Caco-2 (cell line): ENCODE measurements around the gene CREB5. TPM values are rescaled to one million over a fixed set of nuclear protein-coding genes. Genes with fewer than 3 reads are reported as not detected.

Experiments used
- BruUV-seq: library from RNA; stranded (reverse); fragments of 400-500 nt; replicated peaks from 2 replicates; lab custom pipeline; 2021; lab: Mats Ljungman, UMichigan
- CTCF ChIA-PET: fragments of 300-600 bp; sonication (Branson Sonifier 250); formaldehyde crosslinking; loops from one replicate; lab custom pipeline; 2022; ENCODE audit warnings: antibody characterized with exemption; lab: Charles Lee
- POLR2A ChIA-PET: fragments of 300-600 bp; sonication (Branson Sonifier 250); formaldehyde crosslinking; loops from one replicate; lab custom pipeline; 2022; ENCODE audit warnings: antibody characterized with exemption; lab: Charles Lee
- DNase-seq, 2 experiments: peaks; one replicate each; pipeline versions ENCODE4 v3.0.0 to v3.0.0-alpha.2; 2020 to 2022
- H3K27me3 ChIP-seq: replicated peaks from 2 replicates; pipeline ENCODE4 v1.6.0; 2011; ENCODE audit warnings: low read length; ENCODE audit not compliant: control insufficient read depth, insufficient read depth
- H3K36me3 ChIP-seq: 2 replicates; pipeline ENCODE4 v1.5.1; 2011; ENCODE audit warnings: low read length; ENCODE audit not compliant: control insufficient read depth, insufficient read depth
- H3K4me1 ChIP-seq: fragments of 250-450 bp; sonication (Bioruptor Pico); 2 replicates; pipeline ENCODE4 v1.5.1; 2020; ENCODE audit warnings: mild to moderate bottlenecking
- H3K4me3 ChIP-seq: 2 replicates; pipeline ENCODE4 v1.5.1; 2011; ENCODE audit warnings: low read depth, mild to moderate bottlenecking, control low read depth, low read length
- H3K9me3 ChIP-seq: fragments of 250-450 bp; sonication (Bioruptor Pico); 2 replicates; pipeline ENCODE4 v1.5.1; 2020; ENCODE audit warnings: mild to moderate bottlenecking, moderate library complexity
- H3K27ac Mint-ChIP-seq: one replicate; pipeline ENCODE4 v1.8.0; 2022; ENCODE audit warnings: mixed read lengths; ENCODE audit not compliant: unreplicated experiment
- H3K27me3 Mint-ChIP-seq: one replicate; pipeline ENCODE4 v1.8.0; 2022; ENCODE audit warnings: mixed read lengths; ENCODE audit not compliant: insufficient read depth, unreplicated experiment
- H3K36me3 Mint-ChIP-seq: one replicate; pipeline ENCODE4 v1.8.0; 2022; ENCODE audit warnings: mild to moderate bottlenecking, mixed read lengths; ENCODE audit not compliant: insufficient read depth, unreplicated experiment
- H3K4me1 Mint-ChIP-seq: one replicate; pipeline ENCODE4 v1.8.0; 2022; ENCODE audit warnings: low read depth, mixed read lengths; ENCODE audit not compliant: unreplicated experiment
- H3K4me3 Mint-ChIP-seq: one replicate; pipeline ENCODE4 v1.8.0; 2022; ENCODE audit warnings: mild to moderate bottlenecking, moderate library complexity, mixed read lengths; ENCODE audit not compliant: unreplicated experiment
- H3K9me3 Mint-ChIP-seq: one replicate; pipeline ENCODE4 v1.8.0; 2022; ENCODE audit warnings: mixed read lengths; ENCODE audit not compliant: unreplicated experiment
- CTCF ChIP-seq, 2 experiments: fragments of 200-600 bp in 1 of 2; IDR thresholded peaks; 1 replicate in 1 of 2; 2 replicates in 1 of 2; pipeline versions ENCODE4 v1.5.1 to v1.8.0; 2011 to 2022; ENCODE audit warnings: antibody characterized with exemption in 1 of 2, control low read depth in 1 of 2, inconsistent platforms in 1 of 2, low read depth in 1 of 2, low read length in 1 of 2, mild to moderate bottlenecking in 1 of 2, moderate library complexity in 1 of 2; ENCODE audit not compliant: insufficient read depth in 1 of 2, severe bottlenecking in 1 of 2, unreplicated experiment in 1 of 2
- intact Hi-C: fragments of 100-400 bp; cut with micrococcal nuclease; formaldehyde crosslinking; loops from one replicate; pipeline ENCODE4 v1.10.0; 2022; ENCODE audit not compliant: unreplicated experiment
- total RNA-seq: library from RNA; stranded (reverse); gene quantifications from 2 replicates; pipeline ENCODE4 v1.2.3, GENCODE V29; 2022

The CREB5 gene
- total RNA-seq, 1 experiment from 2014 or later, result 9.1 TPM

DNA sequence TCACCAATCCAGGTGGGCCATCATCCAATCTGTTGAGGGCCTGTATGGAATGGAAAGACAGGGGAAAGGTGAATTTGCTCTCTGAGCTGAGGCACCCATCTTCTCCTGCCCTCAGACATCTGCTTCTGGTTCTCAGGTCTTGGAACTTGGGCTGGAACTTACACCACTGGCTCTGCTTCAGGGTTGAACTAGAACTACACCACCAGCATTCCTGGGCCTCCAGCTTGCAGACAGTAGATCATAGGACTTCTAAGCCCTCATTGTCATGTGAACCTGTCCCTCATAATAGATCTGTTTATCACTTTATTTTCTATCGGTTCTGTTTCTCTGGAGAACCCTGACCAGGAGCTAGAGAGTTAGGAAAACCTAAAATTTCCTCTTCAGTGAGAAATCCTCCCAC lies 233.5 kb downstream of the CREB5 start:
- H3K27me3 Mint-ChIP-seq, result no peaks in the 10 kb centered on the region
- no peak for TF ChIP-seq CTCF (IDR thresholded peaks at IDR 0.05; ENCODE audit: insufficient read depth in 1 of 2, low read depth in 1 of 2, low read length in 1 of 2, severe bottlenecking in 1 of 2, unreplicated experiment in 1 of 2)
- Histone ChIP-seq H3K4me1 (peaks cover 32% of the 10 kb centered on the region), H3K9me3 (no peaks in the 10 kb centered on the region), H3K27me3 (no peaks in the 10 kb centered on the region), H3K4me3 (no peak overlapping the region), H3K36me3 (no peaks in the 10 kb centered on the region)
- no peaks in the 10 kb centered on the region for H3K36me3 Mint-ChIP-seq
- no peak for DNase-seq
- BruUV-seq, result no TSS peak
- H3K9me3 Mint-ChIP-seq, result no peaks in the 10 kb centered on the region
- ChIA-PET CTCF (no interaction called here), POLR2A (no interaction called here)
- H3K4me3 Mint-ChIP-seq, result no peak overlapping the region
- peak overlapping the region; percentile 22 for H3K27ac Mint-ChIP-seq
- peaks cover 19% of the 10 kb centered on the region for H3K4me1 Mint-ChIP-seq
- intact Hi-C loops, result no loop called here

GRCh38 chr7:28646376-28647075 lies 234.2 kb downstream of the CREB5 start:
- intact Hi-C loops, result no loop called here
- Mint-ChIP-seq H3K27me3 (no peaks in the 10 kb centered on the region), H3K4me3 (no peak overlapping the region), H3K27ac (no peak overlapping the region), H3K4me1 (peaks cover 19% of the 10 kb centered on the region), H3K36me3 (no peaks in the 10 kb centered on the region), H3K9me3 (no peaks in the 10 kb centered on the region)
- no peak overlapping the region for H3K4me3 ChIP-seq
- peaks cover 32% of the 10 kb centered on the region for H3K4me1 ChIP-seq
- ChIA-PET POLR2A (no interaction called here), CTCF (no interaction called here)
- H3K9me3 ChIP-seq, result no peaks in the 10 kb centered on the region
- DNase-seq, result peak in 1 of 2 experiments; percentile 16
- H3K27me3 ChIP-seq, result no peaks in the 10 kb centered on the region
- TF ChIP-seq CTCF (IDR thresholded peaks at IDR 0.05; ENCODE audit: insufficient read depth in 1 of 2, low read depth in 1 of 2, low read length in 1 of 2, severe bottlenecking in 1 of 2, unreplicated experiment in 1 of 2), result no peak
- H3K36me3 ChIP-seq, result no peaks in the 10 kb centered on the region
- no TSS peak for BruUV-seq

DNA sequence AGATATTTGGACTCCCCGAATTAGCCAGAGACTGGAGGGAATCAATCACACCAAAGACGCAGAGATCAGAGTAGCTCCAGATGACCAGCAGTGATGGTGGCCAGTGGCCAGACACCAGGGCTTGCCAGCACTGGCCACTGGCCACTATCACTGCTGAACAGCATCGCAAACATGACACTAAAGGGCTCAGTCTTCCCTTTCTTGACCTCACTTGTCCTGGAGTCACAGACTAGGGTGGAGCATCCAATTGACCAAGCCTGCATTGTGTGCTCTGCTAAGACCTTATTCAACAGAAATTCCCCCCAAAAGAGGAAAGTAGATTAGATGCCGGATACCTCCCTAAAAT lies 234.7 kb downstream of the CREB5 start:
- Histone ChIP-seq H3K4me1 (peaks cover 32% of the 10 kb centered on the region), H3K4me3 (no peak overlapping the region), H3K27me3 (no peaks in the 10 kb centered on the region), H3K36me3 (no peaks in the 10 kb centered on the region), H3K9me3 (no peaks in the 10 kb centered on the region)
- H3K4me3 Mint-ChIP-seq, result no peak overlapping the region
- ChIA-PET POLR2A (no interaction called here), CTCF (no interaction called here)
- DNase-seq, result no peak
- H3K27ac Mint-ChIP-seq, result no peak overlapping the region
- no peaks in the 10 kb centered on the region for H3K36me3 Mint-ChIP-seq
- peaks cover 19% of the 10 kb centered on the region for H3K4me1 Mint-ChIP-seq
- H3K9me3 Mint-ChIP-seq, result no peaks in the 10 kb centered on the region
- no TSS peak for BruUV-seq
- H3K27me3 Mint-ChIP-seq, result no peaks in the 10 kb centered on the region
- intact Hi-C loops, result no loop called here
- no peak for TF ChIP-seq CTCF (IDR thresholded peaks at IDR 0.05; ENCODE audit: insufficient read depth in 1 of 2, low read depth in 1 of 2, low read length in 1 of 2, severe bottlenecking in 1 of 2, unreplicated experiment in 1 of 2)
